Coronary artery (tissue), 2 donors: ENCODE measurements around the gene RBP5.

ENCODE experiments used
- DNase-seq: peaks from one replicate; pipeline ENCODE4 v3.0.0-alpha.2; 2017; ENCODE audit warnings: low spot score
- H3K27ac ChIP-seq, 2 donors: fragments of 200-600 bp; sonication (generic); one replicate each; pipeline ENCODE4 v1.5.1; 2016 to 2019
- H3K4me3 ChIP-seq: fragments of 200-600 bp; sonication (generic); 2 replicates; pipeline ENCODE4 v1.5.1; 2016; ENCODE audit warnings: mild to moderate bottlenecking, moderate library complexity
- CTCF ChIP-seq: fragments of 200-600 bp; sonication (generic); IDR thresholded peaks from one replicate; pipeline ENCODE4 v1.5.1; 2019; ENCODE audit warnings: antibody characterized with exemption

The RBP5 gene

GRCh38 chr12:7161811-7162210 is 33.1 kb upstream of the RBP5 start:
- no peak for DNase-seq
- no peak overlapping the region for H3K27ac ChIP-seq

GRCh38 chr12:7161327-7161726 is 32.6 kb upstream of the RBP5 start:
- no peak for DNase-seq
- Histone ChIP-seq H3K27ac (no peak overlapping the region), H3K4me3 (no peak overlapping the region)
- no peak for TF ChIP-seq CTCF

More at GRCh38 chr12:7161811-7162210, 33.1 kb upstream of the RBP5 start:
- no peak overlapping the region for H3K4me3 ChIP-seq
- TF ChIP-seq CTCF: no peak

GRCh38 chr12:7160183-7160582 is 31.5 kb upstream of the RBP5 start:
- H3K4me3 ChIP-seq: no peak overlapping the region
- DNase-seq: no peak
- H3K27ac ChIP-seq: no peak overlapping the region
- no peak for TF ChIP-seq CTCF

GRCh38 chr12:7158781-7159609 is 30.3 kb upstream of the RBP5 start:
- no peak for DNase-seq
- Histone ChIP-seq H3K27ac (no peak overlapping the region), H3K4me3 (no peak overlapping the region)
- TF ChIP-seq CTCF: no peak

- H3K27ac ChIP-seq: no peak overlapping the region
- no peak overlapping the region for H3K4me3 ChIP-seq
- no peak for DNase-seq
- no peak for TF ChIP-seq CTCF
These were observed 28.7 kb upstream of the RBP5 start for GRCh38 chr12:7157391-7157790.

- Histone ChIP-seq H3K27ac (no peak overlapping the region), H3K4me3 (no peak overlapping the region)
- no peak for DNase-seq
- TF ChIP-seq CTCF: no peak
These were observed 27.8 kb upstream of the RBP5 start for GRCh38 chr12:7156259-7157197.
